ENCODE results near the gene ZNF394. TPM values are rescaled to one million over a fixed set of nuclear protein-coding genes. Genes with fewer than 3 reads are reported as not detected.

The ZNF394 gene
- total RNA-seq, 1 experiment from 2014 or later = 20.0 TPM

- CTCF ChIA-PET = no interaction called here
- no TSS peak for BruUV-seq (replicated peaks)
- Histone ChIP-seq H3K4me1 (ENCODE audit: control insufficient read depth, insufficient read depth, low read length) (no peaks in the 10 kb centered on the region), H3K4me3 (ENCODE audit: low read depth in 2 of 2, low read length in 2 of 2) (no peak overlapping the region), H3K36me3 (ENCODE audit: control insufficient read depth, insufficient read depth, low read length) (no peaks in the 10 kb centered on the region), H3K27me3 (ENCODE audit: control insufficient read depth, insufficient read depth, low read length) (no peaks in the 10 kb centered on the region), H3K9me3 (ENCODE audit: control insufficient read depth, insufficient read depth, low read depth, low read length) (peaks cover 5% of the 10 kb centered on the region; the same call in 1 of the 2 replicates), H3K27ac (ENCODE audit: low read length) (no peak overlapping the region)
- TF ChIP-seq POLR2AphosphoS5 (IDR thresholded peaks at IDR 0.05; ENCODE audit: low read depth, low read length) (no peak), REST (IDR thresholded peaks at IDR 0.05; ENCODE audit: insufficient read depth in 1 of 2, low read depth in 2 of 2, low read length in 1 of 2) (no peak), SIN3A (IDR thresholded peaks at IDR 0.05; ENCODE audit: borderline replicate concordance, insufficient read depth, low read depth, low read length) (no peak), TCF7L2 (IDR thresholded peaks at IDR 0.05; ENCODE audit: low read depth, low read length) (no peak)
- TF ChIP-seq, protein P1, sequence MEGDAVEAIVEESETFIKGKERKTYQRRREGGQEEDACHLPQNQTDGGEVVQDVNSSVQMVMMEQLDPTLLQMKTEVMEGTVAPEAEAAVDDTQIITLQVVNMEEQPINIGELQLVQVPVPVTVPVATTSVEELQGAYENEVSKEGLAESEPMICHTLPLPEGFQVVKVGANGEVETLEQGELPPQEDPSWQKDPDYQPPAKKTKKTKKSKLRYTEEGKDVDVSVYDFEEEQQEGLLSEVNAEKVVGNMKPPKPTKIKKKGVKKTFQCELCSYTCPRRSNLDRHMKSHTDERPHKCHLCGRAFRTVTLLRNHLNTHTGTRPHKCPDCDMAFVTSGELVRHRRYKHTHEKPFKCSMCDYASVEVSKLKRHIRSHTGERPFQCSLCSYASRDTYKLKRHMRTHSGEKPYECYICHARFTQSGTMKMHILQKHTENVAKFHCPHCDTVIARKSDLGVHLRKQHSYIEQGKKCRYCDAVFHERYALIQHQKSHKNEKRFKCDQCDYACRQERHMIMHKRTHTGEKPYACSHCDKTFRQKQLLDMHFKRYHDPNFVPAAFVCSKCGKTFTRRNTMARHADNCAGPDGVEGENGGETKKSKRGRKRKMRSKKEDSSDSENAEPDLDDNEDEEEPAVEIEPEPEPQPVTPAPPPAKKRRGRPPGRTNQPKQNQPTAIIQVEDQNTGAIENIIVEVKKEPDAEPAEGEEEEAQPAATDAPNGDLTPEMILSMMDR (IDR thresholded peaks at IDR 0.05) = no peak
- intact Hi-C loops (cut with micrococcal nuclease; ENCODE audit: unreplicated experiment) (no loop called here), in situ Hi-C loops (cut with HindIII; ENCODE audit: low pct_unique_long_range_greater_than_20kb, low sequenced_read_pairs) (no loop called here)
- ATAC-seq (no peak), DNase-seq (ENCODE audit: low read depth, low spot score) (no peak)
- POLR2A ChIA-PET = interaction anchor here (0.6 kb wide), 1 partner anchor 39 kb away, joined by 4 read pairs; no protein-coding TSS in a partner anchor
These were observed 39.2 kb upstream of the ZNF394 start for GRCh38 chr7:99539213-99539811.

GRCh38 chr7:99535667-99536066, 35.6 kb upstream of the ZNF394 start:
- intact Hi-C loops (cut with micrococcal nuclease; ENCODE audit: unreplicated experiment) (no loop called here), in situ Hi-C loops (cut with HindIII; ENCODE audit: low pct_unique_long_range_greater_than_20kb, low sequenced_read_pairs) (no loop called here)
- Histone ChIP-seq H3K27ac (ENCODE audit: low read length) (no peak overlapping the region), H3K27me3 (ENCODE audit: control insufficient read depth, insufficient read depth, low read length) (no peaks in the 10 kb centered on the region), H3K36me3 (ENCODE audit: control insufficient read depth, insufficient read depth, low read length) (peaks cover 9% of the 10 kb centered on the region), H3K4me1 (ENCODE audit: control insufficient read depth, insufficient read depth, low read length) (no peaks in the 10 kb centered on the region), H3K9me3 (ENCODE audit: control insufficient read depth, insufficient read depth, low read depth, low read length) (peaks cover 34% of the 10 kb centered on the region), H3K4me3 (ENCODE audit: low read depth in 2 of 2, low read length in 2 of 2) (no peak overlapping the region)
- BruUV-seq (replicated peaks) = no TSS peak
- CTCF ChIA-PET = no interaction called here
- POLR2A ChIA-PET = no interaction called here
- ATAC-seq (no peak), DNase-seq (ENCODE audit: low read depth, low spot score) (no peak)
- no peak for TF ChIP-seq REST (IDR thresholded peaks at IDR 0.05; ENCODE audit: insufficient read depth in 1 of 2, low read depth in 2 of 2, low read length in 1 of 2)
- TF ChIP-seq SIN3A (IDR thresholded peaks at IDR 0.05; ENCODE audit: borderline replicate concordance, insufficient read depth, low read depth, low read length) = no peak

All from Panc1 (cell line).